Erythroblast (primary cell): Measurements from ENCODE around the gene ITPKC.

Experiments
- GATA1 ChIP-seq: IDR thresholded peaks from 2 replicates; pipeline ENCODE4 v1.6.1; 2011; ENCODE audit warnings: low read depth, mild to moderate bottlenecking, control low read depth, low read length, moderate library complexity
- POLR2A ChIP-seq: IDR thresholded peaks from 2 replicates; pipeline ENCODE4 v1.6.1; 2011; ENCODE audit warnings: mild to moderate bottlenecking, low read length

DNA sequence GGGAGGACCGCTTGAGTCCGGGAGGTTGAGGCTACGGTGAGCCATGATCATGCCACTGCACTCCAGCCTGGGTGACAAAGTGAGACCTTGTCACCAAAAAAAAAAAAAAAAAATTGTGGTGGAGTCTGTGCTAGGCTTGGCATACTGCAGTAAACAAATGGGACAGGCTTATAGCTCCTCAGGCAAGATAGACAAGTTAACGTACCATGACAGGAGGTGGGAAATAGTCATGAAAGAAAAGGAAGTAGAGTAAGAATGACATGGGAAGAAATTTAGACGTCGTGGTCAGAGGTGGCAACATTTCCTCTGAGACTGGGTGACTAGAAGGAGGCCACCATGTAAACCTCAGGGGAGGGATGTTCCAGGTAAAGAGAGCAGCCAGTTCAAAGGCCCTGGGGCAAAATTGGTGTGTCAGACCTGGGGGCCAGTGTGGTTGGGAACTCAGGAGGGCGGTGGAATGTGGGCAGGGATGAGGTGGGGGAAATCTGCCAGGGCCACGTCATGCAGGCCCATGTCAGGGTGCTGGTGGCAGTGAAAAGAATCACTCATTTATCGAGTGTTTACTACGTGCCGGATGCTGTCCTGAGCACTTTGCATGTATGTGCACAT, 39.7 kb downstream of the ITPKC start:
- TF ChIP-seq POLR2A: no peak
- no peak for TF ChIP-seq GATA1
